Panc1 (cell line): ENCODE data around the gene NCK2. TPM values are rescaled to one million over a fixed set of nuclear protein-coding genes. Genes with fewer than 3 reads are reported as not detected.

Experiments
- ATAC-seq: fragments of 200-7000 bp; cut with Tn5 transposase; 2 replicates; pipeline ENCODE4 v1.9.1; 2020; ENCODE audit warnings: mild to moderate bottlenecking, moderate library complexity
- BruUV-seq: library from RNA; stranded (reverse); fragments of 400-500 nt; replicated peaks from 2 replicates; lab custom pipeline; 2021; lab: Mats Ljungman, UMichigan
- CTCF ChIA-PET: fragments of 300-600 bp; sonication (Branson Sonifier 250); formaldehyde crosslinking; loops from one replicate; lab custom pipeline; 2022; ENCODE audit warnings: antibody characterized with exemption; lab: Charles Lee
- POLR2A ChIA-PET: fragments of 300-600 bp; sonication (Branson Sonifier 250); formaldehyde crosslinking; loops from one replicate; lab custom pipeline; 2022; ENCODE audit warnings: antibody characterized with exemption; lab: Charles Lee
- DNase-seq: peaks from one replicate; pipeline ENCODE4 v3.0.0-alpha.2; 2010; ENCODE audit warnings: low read depth, low spot score
- H3K27ac ChIP-seq: 2 replicates; pipeline ENCODE4 v1.5.1; 2011; ENCODE audit warnings: mild to moderate bottlenecking, low read length, inconsistent platforms
- H3K27me3 ChIP-seq: fragments of 200-500 bp; sonication (Bioruptor generic); 2 replicates; pipeline ENCODE4 v1.6.0; 2014; ENCODE audit warnings: low read length, inconsistent platforms; ENCODE audit not compliant: control insufficient read depth, insufficient read depth
- H3K36me3 ChIP-seq: fragments of 200-500 bp; sonication (Bioruptor generic); 2 replicates; pipeline ENCODE4 v1.5.1; 2014; ENCODE audit warnings: inconsistent platforms, mild to moderate bottlenecking, low read length, moderate library complexity; ENCODE audit not compliant: control insufficient read depth, insufficient read depth
- H3K4me1 ChIP-seq: 2 replicates; pipeline ENCODE4 v1.5.1; 2011; ENCODE audit warnings: inconsistent platforms, mild to moderate bottlenecking, low read length, moderate library complexity; ENCODE audit not compliant: control insufficient read depth, insufficient read depth
- H3K4me3 ChIP-seq, 2 experiments: 2 replicates each; pipeline ENCODE4 v1.5.1; 2011 to 2012; ENCODE audit warnings: low read depth in 2 of 2, low read length in 2 of 2, mild to moderate bottlenecking in 2 of 2, inconsistent platforms in 1 of 2, moderate library complexity in 1 of 2
- H3K9me3 ChIP-seq: fragments of 200-500 bp; sonication (Bioruptor generic); 2 replicates; pipeline ENCODE4 v1.5.1; 2014; ENCODE audit warnings: low read depth, mild to moderate bottlenecking, inconsistent platforms, low read length, moderate library complexity; ENCODE audit not compliant: control insufficient read depth, insufficient read depth
- POLR2AphosphoS5 ChIP-seq: IDR thresholded peaks from 2 replicates; pipeline ENCODE4 v1.6.1; 2012; ENCODE audit warnings: mild to moderate bottlenecking, low read depth, low read length, moderate library complexity
- SIN3A ChIP-seq: IDR thresholded peaks from 2 replicates; pipeline ENCODE4 v1.6.1; 2012; ENCODE audit warnings: low read depth, mild to moderate bottlenecking, low read length, moderate library complexity, borderline replicate concordance; ENCODE audit not compliant: insufficient read depth
- TCF7L2 ChIP-seq: IDR thresholded peaks from 2 replicates; pipeline ENCODE4 v1.6.1; 2011; ENCODE audit warnings: mild to moderate bottlenecking, low read depth, low read length, inconsistent platforms
- in situ Hi-C: cut with HindIII; loops from 2 replicates; pipeline ENCODE4 v1.10.0; 2016; ENCODE audit warnings: low sequenced_read_pairs, low pct_unique_long_range_greater_than_20kb
- intact Hi-C: fragments of 100-400 bp; cut with micrococcal nuclease; formaldehyde crosslinking; loops from one replicate; pipeline ENCODE4 v1.10.0; 2022; ENCODE audit not compliant: unreplicated experiment
- total RNA-seq: library from RNA; stranded (reverse); gene quantifications from one replicate; pipeline ENCODE4 v1.2.1, GENCODE V29; 2021; ENCODE audit not compliant: unreplicated experiment
- TF ChIP-seq, protein P1 (sequence below), 2 experiments: IDR thresholded peaks; 2 replicates each; pipeline ENCODE4 v1.6.1; 2011 to 2012; ENCODE audit warnings: low read depth in 2 of 2, control low read depth in 1 of 2, low read length in 1 of 2, mild to moderate bottlenecking in 1 of 2, moderate library complexity in 1 of 2; ENCODE audit not compliant: insufficient read depth in 1 of 2
- TF ChIP-seq, protein P2 (sequence below): fragments of 450-650 bp; IDR thresholded peaks from 2 replicates; pipeline ENCODE4 v1.5.1; 2017; ENCODE audit warnings: mild to moderate bottlenecking

Gene NCK2
- total RNA-seq, 1 experiment from 2014 or later: 60.7 TPM

DNA sequence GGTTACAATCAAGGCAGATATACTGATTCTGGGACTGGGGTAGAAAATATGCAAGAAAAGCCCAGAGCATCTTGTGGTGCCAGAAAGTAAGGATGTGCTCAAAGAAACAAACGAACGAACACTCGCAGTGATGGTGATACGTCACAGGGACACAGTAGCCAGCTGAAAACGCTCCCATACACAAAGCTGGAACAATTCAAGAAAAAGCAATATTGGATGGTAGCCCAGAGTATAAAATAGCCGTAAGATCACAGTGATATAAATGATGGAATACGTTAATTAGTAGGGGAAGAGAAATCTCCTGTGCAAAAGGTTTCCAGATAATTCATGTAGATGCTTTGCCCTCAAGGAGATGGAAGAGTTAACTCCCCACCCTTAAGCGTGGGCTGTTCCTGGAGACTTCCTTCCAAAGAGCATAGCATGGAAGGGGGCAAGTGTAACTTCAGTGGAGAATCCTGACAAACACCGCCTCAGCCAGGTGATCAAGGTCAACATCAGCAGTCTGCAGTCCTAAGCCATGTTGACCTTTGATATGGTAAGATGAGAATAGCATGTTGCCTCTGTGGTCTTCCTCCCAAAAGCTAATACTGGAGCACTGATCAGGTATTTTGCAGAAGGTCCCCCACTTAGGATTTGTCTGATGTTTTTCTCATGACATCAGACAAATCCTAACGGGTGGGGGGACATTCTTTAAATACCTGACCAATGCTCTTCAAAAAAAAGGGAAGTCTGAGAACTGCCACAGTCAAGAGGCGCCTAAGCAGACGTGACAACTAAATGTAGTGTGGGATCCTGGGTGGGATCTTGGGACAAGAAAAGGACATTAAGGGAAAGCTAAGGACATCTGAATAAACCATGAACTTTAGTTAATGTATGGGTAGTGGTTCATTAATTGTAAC is 99.0 kb downstream of the NCK2 start:
- intact Hi-C loops (no loop called here), in situ Hi-C loops (no loop called here)
- ChIA-PET CTCF (no interaction called here), POLR2A (no interaction called here)
- TF ChIP-seq TCF7L2: no peak
- Histone ChIP-seq H3K36me3 (no peaks in the 10 kb centered on the region), H3K4me1 (no peaks in the 10 kb centered on the region), H3K9me3 (no peaks in the 10 kb centered on the region), H3K4me3 (no peak overlapping the region), H3K27ac (no peak overlapping the region), H3K27me3 (no peaks in the 10 kb centered on the region)
- DNase-seq (no peak), ATAC-seq (no peak)
- no TSS peak for BruUV-seq

DNA sequence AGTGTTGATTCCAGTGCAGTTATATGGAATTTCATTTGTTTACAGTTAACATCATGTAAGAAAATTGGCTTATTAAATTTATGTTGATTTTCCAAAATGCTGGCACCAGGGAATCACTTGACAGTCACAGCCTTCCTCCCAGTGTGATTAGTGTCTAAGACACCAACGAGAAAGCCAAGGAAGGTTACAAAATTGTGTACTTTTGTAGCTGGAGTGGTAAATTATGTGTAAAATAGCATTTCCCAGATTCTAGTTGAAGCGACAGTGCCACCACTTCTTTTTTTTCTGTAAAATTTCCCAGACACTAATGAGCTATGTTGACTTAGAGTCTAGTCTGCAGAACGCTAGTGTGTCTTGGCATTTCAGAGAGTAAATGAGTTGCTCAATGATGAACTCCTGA is 101.3 kb downstream of the NCK2 start:
- DNase-seq (no peak), ATAC-seq (no peak)
- H3K27me3 ChIP-seq: no peaks in the 10 kb centered on the region
- BruUV-seq: no TSS peak
- TF ChIP-seq, protein P1, sequence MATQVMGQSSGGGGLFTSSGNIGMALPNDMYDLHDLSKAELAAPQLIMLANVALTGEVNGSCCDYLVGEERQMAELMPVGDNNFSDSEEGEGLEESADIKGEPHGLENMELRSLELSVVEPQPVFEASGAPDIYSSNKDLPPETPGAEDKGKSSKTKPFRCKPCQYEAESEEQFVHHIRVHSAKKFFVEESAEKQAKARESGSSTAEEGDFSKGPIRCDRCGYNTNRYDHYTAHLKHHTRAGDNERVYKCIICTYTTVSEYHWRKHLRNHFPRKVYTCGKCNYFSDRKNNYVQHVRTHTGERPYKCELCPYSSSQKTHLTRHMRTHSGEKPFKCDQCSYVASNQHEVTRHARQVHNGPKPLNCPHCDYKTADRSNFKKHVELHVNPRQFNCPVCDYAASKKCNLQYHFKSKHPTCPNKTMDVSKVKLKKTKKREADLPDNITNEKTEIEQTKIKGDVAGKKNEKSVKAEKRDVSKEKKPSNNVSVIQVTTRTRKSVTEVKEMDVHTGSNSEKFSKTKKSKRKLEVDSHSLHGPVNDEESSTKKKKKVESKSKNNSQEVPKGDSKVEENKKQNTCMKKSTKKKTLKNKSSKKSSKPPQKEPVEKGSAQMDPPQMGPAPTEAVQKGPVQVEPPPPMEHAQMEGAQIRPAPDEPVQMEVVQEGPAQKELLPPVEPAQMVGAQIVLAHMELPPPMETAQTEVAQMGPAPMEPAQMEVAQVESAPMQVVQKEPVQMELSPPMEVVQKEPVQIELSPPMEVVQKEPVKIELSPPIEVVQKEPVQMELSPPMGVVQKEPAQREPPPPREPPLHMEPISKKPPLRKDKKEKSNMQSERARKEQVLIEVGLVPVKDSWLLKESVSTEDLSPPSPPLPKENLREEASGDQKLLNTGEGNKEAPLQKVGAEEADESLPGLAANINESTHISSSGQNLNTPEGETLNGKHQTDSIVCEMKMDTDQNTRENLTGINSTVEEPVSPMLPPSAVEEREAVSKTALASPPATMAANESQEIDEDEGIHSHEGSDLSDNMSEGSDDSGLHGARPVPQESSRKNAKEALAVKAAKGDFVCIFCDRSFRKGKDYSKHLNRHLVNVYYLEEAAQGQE (IDR thresholded peaks at IDR 0.05; ENCODE audit: insufficient read depth in 1 of 2, low read depth in 2 of 2, low read length in 1 of 2): no peak
- TF ChIP-seq TCF7L2: no peak
- no peak for TF ChIP-seq SIN3A
- no peak for TF ChIP-seq POLR2AphosphoS5
- TF ChIP-seq, protein P2, sequence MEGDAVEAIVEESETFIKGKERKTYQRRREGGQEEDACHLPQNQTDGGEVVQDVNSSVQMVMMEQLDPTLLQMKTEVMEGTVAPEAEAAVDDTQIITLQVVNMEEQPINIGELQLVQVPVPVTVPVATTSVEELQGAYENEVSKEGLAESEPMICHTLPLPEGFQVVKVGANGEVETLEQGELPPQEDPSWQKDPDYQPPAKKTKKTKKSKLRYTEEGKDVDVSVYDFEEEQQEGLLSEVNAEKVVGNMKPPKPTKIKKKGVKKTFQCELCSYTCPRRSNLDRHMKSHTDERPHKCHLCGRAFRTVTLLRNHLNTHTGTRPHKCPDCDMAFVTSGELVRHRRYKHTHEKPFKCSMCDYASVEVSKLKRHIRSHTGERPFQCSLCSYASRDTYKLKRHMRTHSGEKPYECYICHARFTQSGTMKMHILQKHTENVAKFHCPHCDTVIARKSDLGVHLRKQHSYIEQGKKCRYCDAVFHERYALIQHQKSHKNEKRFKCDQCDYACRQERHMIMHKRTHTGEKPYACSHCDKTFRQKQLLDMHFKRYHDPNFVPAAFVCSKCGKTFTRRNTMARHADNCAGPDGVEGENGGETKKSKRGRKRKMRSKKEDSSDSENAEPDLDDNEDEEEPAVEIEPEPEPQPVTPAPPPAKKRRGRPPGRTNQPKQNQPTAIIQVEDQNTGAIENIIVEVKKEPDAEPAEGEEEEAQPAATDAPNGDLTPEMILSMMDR: no peak
- POLR2A ChIA-PET: no interaction called here
- no peaks in the 10 kb centered on the region for H3K36me3 ChIP-seq
- H3K4me1 ChIP-seq: no peaks in the 10 kb centered on the region
- no peak overlapping the region for H3K4me3 ChIP-seq
- no peak overlapping the region for H3K27ac ChIP-seq
- no peaks in the 10 kb centered on the region for H3K9me3 ChIP-seq
- in situ Hi-C loops: no loop called here
- CTCF ChIA-PET: no interaction called here
- intact Hi-C loops: no loop called here

DNA sequence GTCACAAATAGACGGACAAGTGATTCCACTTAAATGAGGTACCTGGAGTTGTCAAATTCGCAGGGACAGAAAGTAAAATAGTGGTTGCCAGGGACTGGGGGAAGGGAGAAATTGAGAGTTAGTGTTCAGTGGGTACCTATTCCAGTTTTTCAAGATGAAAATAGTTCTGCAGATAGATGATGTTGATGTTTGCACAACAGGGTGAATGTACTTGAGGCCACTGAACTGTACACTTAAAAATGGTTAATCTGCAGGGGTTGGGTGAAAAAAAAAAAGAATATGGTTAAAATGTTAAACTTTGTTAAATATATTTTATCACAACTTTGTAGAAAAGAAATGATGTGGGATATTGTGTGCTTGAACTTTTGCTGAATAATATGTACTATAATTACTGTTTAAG is 102.3 kb downstream of the NCK2 start:
- in situ Hi-C loops: no loop called here
- Histone ChIP-seq H3K36me3 (no peaks in the 10 kb centered on the region), H3K9me3 (no peaks in the 10 kb centered on the region), H3K27ac (no peak overlapping the region), H3K27me3 (no peaks in the 10 kb centered on the region), H3K4me1 (no peaks in the 10 kb centered on the region), H3K4me3 (no peak overlapping the region)
- ATAC-seq (no peak), DNase-seq (no peak)
- intact Hi-C loops: no loop called here
- no TSS peak for BruUV-seq
- no peak for TF ChIP-seq TCF7L2
- no peak for TF ChIP-seq SIN3A
- CTCF ChIA-PET: no interaction called here
- POLR2A ChIA-PET: no interaction called here
